A673 (cell line): ENCODE results near the gene SELENOK.

Source experiments
- CTCF ChIP-seq: fragments of 300-800, 200-600 bp; sonication (generic); conservative IDR thresholded peaks from 2 replicates; pipeline ENCODE4 v1.5.1; 2017; ENCODE audit warnings: low read depth, mild to moderate bottlenecking, antibody characterized with exemption, low read length, moderate library complexity, mixed read lengths
- EZH2 ChIP-seq: fragments of 200-600 bp; sonication (generic); IDR thresholded peaks from 2 replicates; pipeline ENCODE4 v1.6.1; 2017; ENCODE audit warnings: borderline replicate concordance, low read depth, mild to moderate bottlenecking, mixed read lengths, antibody characterized with exemption, low read length; ENCODE audit not compliant: poor library complexity, severe bottlenecking

- no peak for TF ChIP-seq CTCF
- no peak for TF ChIP-seq EZH2
These were observed 56.4 kb downstream of the SELENOK start for GRCh38 chr3:53835257-53835656.
